ENCODE data around the gene ACTA2.

DNA sequence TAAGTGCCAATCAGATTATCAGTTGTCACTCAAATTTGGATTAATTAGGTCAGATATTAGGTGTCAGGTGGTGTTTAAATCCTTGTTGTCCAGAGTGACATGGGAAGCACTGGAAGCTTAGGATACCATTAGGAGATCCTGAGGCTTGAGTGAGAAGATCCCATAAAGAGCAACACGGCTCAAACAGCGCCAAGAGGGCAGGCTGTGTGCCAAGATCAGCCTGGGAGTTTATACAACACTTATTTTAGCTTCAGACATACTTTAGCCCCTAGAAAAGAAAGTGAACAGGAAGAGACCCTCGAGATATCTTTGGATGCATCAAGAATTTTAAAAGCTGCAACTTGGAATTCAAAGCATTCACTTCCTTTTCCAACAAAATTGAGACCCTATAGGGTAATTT lies 14.2 kb upstream of the ACTA2 start:
- TF ChIP-seq, protein P1, sequence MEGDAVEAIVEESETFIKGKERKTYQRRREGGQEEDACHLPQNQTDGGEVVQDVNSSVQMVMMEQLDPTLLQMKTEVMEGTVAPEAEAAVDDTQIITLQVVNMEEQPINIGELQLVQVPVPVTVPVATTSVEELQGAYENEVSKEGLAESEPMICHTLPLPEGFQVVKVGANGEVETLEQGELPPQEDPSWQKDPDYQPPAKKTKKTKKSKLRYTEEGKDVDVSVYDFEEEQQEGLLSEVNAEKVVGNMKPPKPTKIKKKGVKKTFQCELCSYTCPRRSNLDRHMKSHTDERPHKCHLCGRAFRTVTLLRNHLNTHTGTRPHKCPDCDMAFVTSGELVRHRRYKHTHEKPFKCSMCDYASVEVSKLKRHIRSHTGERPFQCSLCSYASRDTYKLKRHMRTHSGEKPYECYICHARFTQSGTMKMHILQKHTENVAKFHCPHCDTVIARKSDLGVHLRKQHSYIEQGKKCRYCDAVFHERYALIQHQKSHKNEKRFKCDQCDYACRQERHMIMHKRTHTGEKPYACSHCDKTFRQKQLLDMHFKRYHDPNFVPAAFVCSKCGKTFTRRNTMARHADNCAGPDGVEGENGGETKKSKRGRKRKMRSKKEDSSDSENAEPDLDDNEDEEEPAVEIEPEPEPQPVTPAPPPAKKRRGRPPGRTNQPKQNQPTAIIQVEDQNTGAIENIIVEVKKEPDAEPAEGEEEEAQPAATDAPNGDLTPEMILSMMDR (IDR thresholded peaks at IDR 0.05) = no peak
- TF ChIP-seq FOXJ3 (CRISPR knock-in tag; IDR thresholded peaks at IDR 0.05) (no peak), RAD21 (IDR thresholded peaks at IDR 0.05; ENCODE audit: low read length) (no peak), CHD2 (IDR thresholded peaks at IDR 0.05; ENCODE audit: low read length, partially characterized antibody) (no peak), POLR2AphosphoS5 (IDR thresholded peaks at IDR 0.05; ENCODE audit: low read depth, low read length) (no peak), MXI1 (IDR thresholded peaks at IDR 0.05; ENCODE audit: low read depth, low read length) (no peak), JUND (IDR thresholded peaks at IDR 0.05) (no peak), YY1 (IDR thresholded peaks at IDR 0.05; ENCODE audit: low read depth) (no peak), EZH2phosphoT487 (IDR thresholded peaks at IDR 0.05; ENCODE audit: borderline replicate concordance, low read depth) (no peak), TAF1 (IDR thresholded peaks at IDR 0.05; ENCODE audit: borderline replicate concordance, low read depth, low read length) (no peak)
- TF ChIP-seq, protein P2, sequence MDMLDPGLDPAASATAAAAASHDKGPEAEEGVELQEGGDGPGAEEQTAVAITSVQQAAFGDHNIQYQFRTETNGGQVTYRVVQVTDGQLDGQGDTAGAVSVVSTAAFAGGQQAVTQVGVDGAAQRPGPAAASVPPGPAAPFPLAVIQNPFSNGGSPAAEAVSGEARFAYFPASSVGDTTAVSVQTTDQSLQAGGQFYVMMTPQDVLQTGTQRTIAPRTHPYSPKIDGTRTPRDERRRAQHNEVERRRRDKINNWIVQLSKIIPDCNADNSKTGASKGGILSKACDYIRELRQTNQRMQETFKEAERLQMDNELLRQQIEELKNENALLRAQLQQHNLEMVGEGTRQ (IDR thresholded peaks at IDR 0.05; ENCODE audit: borderline replicate concordance, low read depth, low read length) = no peak
- TF ChIP-seq, protein P3, sequence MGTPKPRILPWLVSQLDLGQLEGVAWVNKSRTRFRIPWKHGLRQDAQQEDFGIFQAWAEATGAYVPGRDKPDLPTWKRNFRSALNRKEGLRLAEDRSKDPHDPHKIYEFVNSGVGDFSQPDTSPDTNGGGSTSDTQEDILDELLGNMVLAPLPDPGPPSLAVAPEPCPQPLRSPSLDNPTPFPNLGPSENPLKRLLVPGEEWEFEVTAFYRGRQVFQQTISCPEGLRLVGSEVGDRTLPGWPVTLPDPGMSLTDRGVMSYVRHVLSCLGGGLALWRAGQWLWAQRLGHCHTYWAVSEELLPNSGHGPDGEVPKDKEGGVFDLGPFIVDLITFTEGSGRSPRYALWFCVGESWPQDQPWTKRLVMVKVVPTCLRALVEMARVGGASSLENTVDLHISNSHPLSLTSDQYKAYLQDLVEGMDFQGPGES (IDR thresholded peaks at IDR 0.05; ENCODE audit: low read depth, low read length) = no peak
- TF ChIP-seq, protein P4, sequence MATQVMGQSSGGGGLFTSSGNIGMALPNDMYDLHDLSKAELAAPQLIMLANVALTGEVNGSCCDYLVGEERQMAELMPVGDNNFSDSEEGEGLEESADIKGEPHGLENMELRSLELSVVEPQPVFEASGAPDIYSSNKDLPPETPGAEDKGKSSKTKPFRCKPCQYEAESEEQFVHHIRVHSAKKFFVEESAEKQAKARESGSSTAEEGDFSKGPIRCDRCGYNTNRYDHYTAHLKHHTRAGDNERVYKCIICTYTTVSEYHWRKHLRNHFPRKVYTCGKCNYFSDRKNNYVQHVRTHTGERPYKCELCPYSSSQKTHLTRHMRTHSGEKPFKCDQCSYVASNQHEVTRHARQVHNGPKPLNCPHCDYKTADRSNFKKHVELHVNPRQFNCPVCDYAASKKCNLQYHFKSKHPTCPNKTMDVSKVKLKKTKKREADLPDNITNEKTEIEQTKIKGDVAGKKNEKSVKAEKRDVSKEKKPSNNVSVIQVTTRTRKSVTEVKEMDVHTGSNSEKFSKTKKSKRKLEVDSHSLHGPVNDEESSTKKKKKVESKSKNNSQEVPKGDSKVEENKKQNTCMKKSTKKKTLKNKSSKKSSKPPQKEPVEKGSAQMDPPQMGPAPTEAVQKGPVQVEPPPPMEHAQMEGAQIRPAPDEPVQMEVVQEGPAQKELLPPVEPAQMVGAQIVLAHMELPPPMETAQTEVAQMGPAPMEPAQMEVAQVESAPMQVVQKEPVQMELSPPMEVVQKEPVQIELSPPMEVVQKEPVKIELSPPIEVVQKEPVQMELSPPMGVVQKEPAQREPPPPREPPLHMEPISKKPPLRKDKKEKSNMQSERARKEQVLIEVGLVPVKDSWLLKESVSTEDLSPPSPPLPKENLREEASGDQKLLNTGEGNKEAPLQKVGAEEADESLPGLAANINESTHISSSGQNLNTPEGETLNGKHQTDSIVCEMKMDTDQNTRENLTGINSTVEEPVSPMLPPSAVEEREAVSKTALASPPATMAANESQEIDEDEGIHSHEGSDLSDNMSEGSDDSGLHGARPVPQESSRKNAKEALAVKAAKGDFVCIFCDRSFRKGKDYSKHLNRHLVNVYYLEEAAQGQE (IDR thresholded peaks at IDR 0.05; ENCODE audit: low read depth, low read length) = no peak

Data from SK-N-SH (cell line).